OCI-LY3 (cell line): Measurements from ENCODE around the gene ACTR8.

Experiments
- H2AFZ ChIP-seq: fragments of 200-600, 300-600 bp; shearing (Covaris generic); 2 replicates; pipeline ENCODE4 v1.6.0; 2014; ENCODE audit warnings: antibody characterized with exemption, low read depth, low read length
- H3K27ac ChIP-seq: fragments of 200-600, 300-600 bp; sonication (generic); 2 replicates; pipeline ENCODE4 v1.5.1; 2014; ENCODE audit warnings: mild to moderate bottlenecking, low read length, moderate library complexity, mixed read lengths
- H3K27me3 ChIP-seq: fragments of 200-600, 300-600 bp; sonication (generic); 2 replicates; pipeline ENCODE4 v1.6.1; 2014; ENCODE audit warnings: low read depth, low read length, mixed read lengths
- H3K36me3 ChIP-seq: fragments of 200-600, 300-600 bp; sonication (generic); replicated peaks from 2 replicates; pipeline ENCODE3; 2014; ENCODE audit warnings: low read depth, low read length, mixed read lengths
- H3K4me1 ChIP-seq: fragments of 300-600, 200-600 bp; sonication (generic); 2 replicates; pipeline ENCODE4 v1.6.1; 2014; ENCODE audit warnings: low read length, mixed read lengths
- H3K4me2 ChIP-seq: fragments of 200-600, 300-600 bp; sonication (generic); 2 replicates; pipeline ENCODE4 v1.6.1; 2014; ENCODE audit warnings: low read length, mixed read lengths
- H3K4me3 ChIP-seq: fragments of 300-600, 200-600 bp; sonication (generic); 2 replicates; pipeline ENCODE4 v1.5.1; 2014; ENCODE audit warnings: antibody characterized with exemption, mild to moderate bottlenecking, low read length, moderate library complexity
- H3K79me2 ChIP-seq: fragments of 300-600, 200-600 bp; shearing (Covaris generic); 2 replicates; pipeline ENCODE4 v1.6.1; 2014; ENCODE audit warnings: mild to moderate bottlenecking, low read length, mixed read lengths
- H3K9ac ChIP-seq: fragments of 300-600, 200-600 bp; shearing (Covaris generic); 2 replicates; pipeline ENCODE4 v1.6.0; 2014; ENCODE audit warnings: mild to moderate bottlenecking, low read length, moderate library complexity
- H3K9me3 ChIP-seq: fragments of 200-600, 300-600 bp; shearing (Covaris generic); 2 replicates; pipeline ENCODE4 v1.6.1; 2014; ENCODE audit warnings: low read length, mixed read lengths; ENCODE audit not compliant: insufficient read depth
- H4K20me1 ChIP-seq: fragments of 200-600, 300-600 bp; sonication (generic); 2 replicates; pipeline ENCODE4 v1.6.1; 2016; ENCODE audit warnings: low read length, mixed read lengths; ENCODE audit not compliant: insufficient read depth
- CTCF ChIP-seq: fragments of 200-600, 300-600 bp; sonication (generic); IDR thresholded peaks from 2 replicates; pipeline ENCODE4 v1.5.1; 2014; ENCODE audit warnings: antibody characterized with exemption, low read length, low read depth
- EZH2phosphoT487 ChIP-seq: fragments of 200-600 bp; shearing (Covaris generic); IDR thresholded peaks from 2 replicates; pipeline ENCODE4 v1.6.1; 2018; ENCODE audit warnings: antibody characterized with exemption, mixed run types, low read depth

ACTR8 gene

GRCh38 chr3:53846134-53846850 lies 35.7 kb downstream of the ACTR8 start, which contains the start of the genes CHDH and IL17RB:
TSS of gene CHDH (minus strand) at chr3:53846419. CDS start at chr3:53824008, 22,411 bp downstream.
TSS of gene IL17RB (plus strand) at chr3:53846568. CDS start at chr3:53846589, 21 bp downstream.
- Histone ChIP-seq H3K4me3 (peak within 1 kb of the TSS; percentile 88), H3K27me3 (no peaks in the 10 kb centered on the region), H2AFZ (peak within 1 kb of the TSS; percentile 83), H3K9ac (peak within 1 kb of the TSS; percentile 86), H3K36me3 (no peaks in the 10 kb centered on the region), H3K79me2 (no peaks in the 10 kb centered on the region), H3K9me3 (no peaks in the 10 kb centered on the region), H3K27ac (no peak within 1 kb of the TSS), H4K20me1 (no peaks in the 10 kb centered on the region), H3K4me2 (peak within 1 kb of the TSS; percentile 87), H3K4me1 (peaks cover 36% of the 10 kb centered on the region)
- TF ChIP-seq EZH2phosphoT487 (no peak), CTCF (no peak)

DNA sequence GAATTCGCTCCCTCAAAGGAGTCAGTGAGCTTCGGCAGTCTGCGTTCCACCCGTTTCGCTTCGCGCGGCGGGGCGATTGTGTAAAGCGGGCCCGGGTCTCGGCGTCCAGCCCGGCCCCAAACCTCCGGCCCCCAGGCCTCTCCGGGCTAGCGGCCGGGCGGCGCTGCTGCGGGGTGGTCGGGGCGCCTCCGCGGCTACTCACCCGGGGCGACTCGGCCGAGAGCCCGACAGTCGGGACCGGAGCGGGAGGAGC lies 36.1 kb downstream of the ACTR8 start:
- no peaks in the 10 kb centered on the region for H3K36me3 ChIP-seq
- peak overlapping the region; percentile 88 for H3K4me3 ChIP-seq
- no peaks in the 10 kb centered on the region for H4K20me1 ChIP-seq
- H3K9me3 ChIP-seq: no peaks in the 10 kb centered on the region
- H3K79me2 ChIP-seq: no peaks in the 10 kb centered on the region
- peak overlapping the region; percentile 83 for H2AFZ ChIP-seq
- no peak overlapping the region for H3K27ac ChIP-seq
- peaks cover 36% of the 10 kb centered on the region for H3K4me1 ChIP-seq
- peak overlapping the region; percentile 87 for H3K4me2 ChIP-seq
- H3K27me3 ChIP-seq: no peaks in the 10 kb centered on the region
- peak overlapping the region; percentile 86 for H3K9ac ChIP-seq
- peak; percentile 1; the same call in 1 of the 2 replicates for TF ChIP-seq CTCF
- TF ChIP-seq EZH2phosphoT487: no peak

GRCh38 chr3:53845103-53845880 lies 36.7 kb downstream of the ACTR8 start:
- Histone ChIP-seq H3K27me3 (no peaks in the 10 kb centered on the region), H3K4me2 (peak overlapping the region; percentile 87), H3K79me2 (no peaks in the 10 kb centered on the region), H3K4me3 (peak overlapping the region; percentile 88), H3K27ac (no peak overlapping the region), H4K20me1 (no peaks in the 10 kb centered on the region), H3K9me3 (no peaks in the 10 kb centered on the region), H2AFZ (peak overlapping the region; percentile 83), H3K4me1 (peaks cover 36% of the 10 kb centered on the region), H3K36me3 (no peaks in the 10 kb centered on the region), H3K9ac (peak overlapping the region; percentile 86)
- TF ChIP-seq EZH2phosphoT487 (no peak), CTCF (peak; percentile 47)
